Loucy (cell line): ENCODE results near the gene CRADD.

Experiments
- H2AFZ ChIP-seq: fragments of 200-600 bp; sonication (generic); 2 replicates; pipeline ENCODE4 v1.6.0; 2016; ENCODE audit warnings: antibody characterized with exemption, mild to moderate bottlenecking, low read length, moderate library complexity
- H3F3A ChIP-seq: fragments of 200-600 bp; 2 replicates; pipeline ENCODE4 v1.6.0; 2016; ENCODE audit warnings: antibody characterized with exemption, low read depth, mild to moderate bottlenecking
- H3K27me3 ChIP-seq: fragments of 200-600 bp; sonication (generic); 2 replicates; pipeline ENCODE4 v1.6.1; 2014; ENCODE audit warnings: low read length, mild to moderate bottlenecking; ENCODE audit not compliant: insufficient read depth, poor library complexity, severe bottlenecking
- H3K36me3 ChIP-seq: fragments of 200-600 bp; sonication (generic); 2 replicates; pipeline ENCODE4 v1.6.1; 2016; ENCODE audit warnings: low read length; ENCODE audit not compliant: insufficient read depth
- H3K4me1 ChIP-seq: fragments of 200-600 bp; sonication (generic); 2 replicates; pipeline ENCODE4 v1.5.1; 2014; ENCODE audit warnings: low read length, mild to moderate bottlenecking; ENCODE audit not compliant: insufficient read depth, poor library complexity, severe bottlenecking
- H3K4me2 ChIP-seq: fragments of 200-600 bp; sonication (generic); 2 replicates; pipeline ENCODE4 v1.6.0; 2014; ENCODE audit warnings: antibody characterized with exemption, low read length, low read depth, mild to moderate bottlenecking; ENCODE audit not compliant: poor library complexity, severe bottlenecking
- H3K4me3 ChIP-seq: fragments of 200-600 bp; sonication (generic); 2 replicates; pipeline ENCODE4 v1.5.1; 2014; ENCODE audit warnings: low read length, mild to moderate bottlenecking, mixed read lengths; ENCODE audit not compliant: poor library complexity, severe bottlenecking
- H3K79me2 ChIP-seq: fragments of 200-600 bp; sonication (generic); 2 replicates; pipeline ENCODE4 v1.6.1; 2014; ENCODE audit warnings: low read length; ENCODE audit not compliant: insufficient read depth
- H3K9ac ChIP-seq: fragments of 200-600 bp; sonication (generic); 2 replicates; pipeline ENCODE4 v1.6.0; 2014; ENCODE audit warnings: mild to moderate bottlenecking, low read depth, low read length, moderate library complexity; ENCODE audit not compliant: poor library complexity, severe bottlenecking
- H3K9me2 ChIP-seq: fragments of 200-600 bp; sonication (generic); replicated peaks from 2 replicates; pipeline ENCODE4 v1.6.1; 2016; ENCODE audit warnings: low read depth, low read length, mixed read lengths
- H3K9me3 ChIP-seq: fragments of 200-600 bp; sonication (generic); 2 replicates; pipeline ENCODE4 v1.6.1; 2014; ENCODE audit warnings: mild to moderate bottlenecking, antibody characterized with exemption, low read length, low read depth; ENCODE audit not compliant: insufficient read depth
- H4K20me1 ChIP-seq: fragments of 200-600 bp; sonication (generic); 2 replicates; pipeline ENCODE4 v1.6.0; 2014; ENCODE audit warnings: antibody characterized with exemption, low read length, mild to moderate bottlenecking; ENCODE audit not compliant: insufficient read depth, poor library complexity, severe bottlenecking
- CTCF ChIP-seq: fragments of 200-600 bp; sonication (generic); conservative IDR thresholded peaks from 2 replicates; pipeline ENCODE4 v1.5.1; 2014; ENCODE audit warnings: mild to moderate bottlenecking, antibody characterized with exemption, low read length
- EZH2phosphoT487 ChIP-seq: fragments of 200-600 bp; IDR thresholded peaks from 2 replicates; pipeline ENCODE4 v1.6.1; 2018; ENCODE audit warnings: antibody characterized with exemption, mild to moderate bottlenecking, moderate library complexity, borderline replicate concordance

CRADD gene

GRCh38 chr12:93684716-93685115, 7.5 kb downstream of the CRADD start:
- peak overlapping the region; percentile 35 for H3K4me2 ChIP-seq

GRCh38 chr12:93686572-93687356, 9.6 kb downstream of the CRADD start:
- H3K9me3 ChIP-seq = no peaks in the 10 kb centered on the region
- H3K4me2 ChIP-seq = no peak overlapping the region
- no peak overlapping the region for H3K9ac ChIP-seq
- no peaks in the 10 kb centered on the region for H3K79me2 ChIP-seq
- H3K9me2 ChIP-seq = no peaks in the 10 kb centered on the region
- no peak overlapping the region for H2AFZ ChIP-seq
- no peak overlapping the region for H3K4me3 ChIP-seq
- no peaks in the 10 kb centered on the region for H3K27me3 ChIP-seq
- H4K20me1 ChIP-seq = no peaks in the 10 kb centered on the region
- peaks cover 12% of the 10 kb centered on the region for H3K4me1 ChIP-seq
- no peak for TF ChIP-seq EZH2phosphoT487
- TF ChIP-seq CTCF = no peak
- H3F3A ChIP-seq = no peaks in the 10 kb centered on the region
- H3K36me3 ChIP-seq = no peaks in the 10 kb centered on the region

More at GRCh38 chr12:93684716-93685115, 7.5 kb downstream of the CRADD start:
- no peak overlapping the region for H3K9ac ChIP-seq
- no peaks in the 10 kb centered on the region for H3F3A ChIP-seq
- TF ChIP-seq EZH2phosphoT487 (no peak), CTCF (no peak)
- H4K20me1 ChIP-seq = no peaks in the 10 kb centered on the region
- peaks cover 21% of the 10 kb centered on the region for H3K4me1 ChIP-seq
- no peaks in the 10 kb centered on the region for H3K9me2 ChIP-seq
- H3K79me2 ChIP-seq = no peaks in the 10 kb centered on the region
- H3K27me3 ChIP-seq = no peaks in the 10 kb centered on the region
- H2AFZ ChIP-seq = no peak overlapping the region
- no peaks in the 10 kb centered on the region for H3K36me3 ChIP-seq
- H3K4me3 ChIP-seq = no peak overlapping the region
- no peaks in the 10 kb centered on the region for H3K9me3 ChIP-seq

GRCh38 chr12:93689076-93689834, 12.1 kb downstream of the CRADD start:
- no peaks in the 10 kb centered on the region for H3K79me2 ChIP-seq
- TF ChIP-seq EZH2phosphoT487 = no peak
- no peak for TF ChIP-seq CTCF
- no peaks in the 10 kb centered on the region for H3K36me3 ChIP-seq
- no peaks in the 10 kb centered on the region for H4K20me1 ChIP-seq
- H3K4me2 ChIP-seq = no peak overlapping the region
- H3F3A ChIP-seq = no peaks in the 10 kb centered on the region
- H3K9me2 ChIP-seq = no peaks in the 10 kb centered on the region
- peaks cover 9% of the 10 kb centered on the region for H3K4me1 ChIP-seq
- H2AFZ ChIP-seq = no peak overlapping the region
- no peak overlapping the region for H3K9ac ChIP-seq
- no peaks in the 10 kb centered on the region for H3K9me3 ChIP-seq
- no peak overlapping the region for H3K4me3 ChIP-seq
- no peaks in the 10 kb centered on the region for H3K27me3 ChIP-seq
